Measurements from ENCODE around the gene ACTMAP. TPM values are rescaled to one million over a fixed set of nuclear protein-coding genes. Genes with fewer than 3 reads are reported as not detected.

ACTMAP gene
- total RNA-seq, 1 experiment from 2014 or later: 16.8 TPM

DNA sequence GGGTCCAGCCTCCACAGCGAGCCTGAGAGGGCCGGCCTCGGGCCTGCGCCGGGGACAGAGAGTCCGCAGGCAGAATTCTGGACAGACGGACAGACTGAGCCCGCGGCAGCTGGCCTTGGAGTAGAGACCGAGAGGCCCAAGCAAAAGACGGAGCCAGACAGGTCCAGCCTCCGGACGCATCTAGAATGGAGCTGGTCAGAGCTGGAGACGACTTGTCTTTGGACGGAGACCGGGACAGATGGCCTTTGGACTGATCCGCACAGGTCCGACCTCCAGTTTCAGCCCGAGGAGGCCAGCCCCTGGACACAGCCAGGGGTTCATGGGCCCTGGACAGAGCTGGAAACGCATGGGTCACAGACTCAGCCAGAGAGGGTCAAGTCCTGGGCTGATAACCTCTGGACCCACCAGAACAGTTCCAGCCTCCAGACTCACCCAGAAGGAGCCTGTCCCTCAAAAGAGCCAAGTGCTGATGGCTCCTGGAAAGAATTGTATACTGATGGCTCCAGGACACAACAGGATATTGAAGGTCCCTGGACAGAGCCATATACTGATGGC lies 32.9 kb downstream of the ACTMAP start:
- Histone ChIP-seq H4K20me1 (ENCODE audit: insufficient read depth) (no peaks in the 10 kb centered on the region), H3K9ac (ENCODE audit: low read length) (peak overlapping the region; percentile 95), H3K9me3 (ENCODE audit: control insufficient read depth in 1 of 2, insufficient read depth in 1 of 2, low read depth in 1 of 2, low read length in 2 of 2) (no peaks in the 10 kb centered on the region), H3K36me3 (ENCODE audit: control insufficient read depth in 1 of 2, insufficient read depth in 2 of 2, low read length in 2 of 2) (peaks cover 0 to 3% of the 10 kb centered on the region in 2 experiments; a peak in 2 of 4 replicates), H3K4me3 (replicated peaks in 1 of 2; ENCODE audit: low read depth in 1 of 2, low read length in 2 of 2) (peak overlapping the region; percentile 63 to 84), H2AFZ (ENCODE audit: low read depth, low read length, poor library complexity, severe bottlenecking) (no peak overlapping the region), H3K27me3 (ENCODE audit: insufficient read depth, low read length) (no peaks in the 10 kb centered on the region), H3K9me2 (ENCODE audit: insufficient read depth) (no peaks in the 10 kb centered on the region), H3K4me2 (ENCODE audit: low read length) (peak overlapping the region; percentile 97), H3K27ac (ENCODE audit: low read depth, low read length) (peak overlapping the region; percentile 92), H3K79me2 (ENCODE audit: insufficient read depth, low read length) (peaks cover 56% of the 10 kb centered on the region), H3K4me1 (ENCODE audit: control insufficient read depth in 1 of 2, insufficient read depth in 2 of 2, low read length in 2 of 2) (peaks cover 13 to 67% of the 10 kb centered on the region in 2 experiments)
- DNase-seq (ENCODE audit: low read depth, low spot score): no peak
- ChIA-PET CTCF (no interaction called here), POLR2A (interaction anchor here (1.0 to 1.9 kb wide), 5 partner anchors 8 to 60 kb away, joined by 4 to 11 read pairs (median 4); partner anchors contain the start of genes ACTMAP, RAB4B and SNRPA), RAD21 (ENCODE audit: low non-redundant PET in 1 of 2, low total read pairs in 2 of 2, uncharacterized antibody in 2 of 2, unreplicated experiment in 2 of 2) (no interaction called here)
- no peak for ATAC-seq
- TF ChIP-seq, protein P1, sequence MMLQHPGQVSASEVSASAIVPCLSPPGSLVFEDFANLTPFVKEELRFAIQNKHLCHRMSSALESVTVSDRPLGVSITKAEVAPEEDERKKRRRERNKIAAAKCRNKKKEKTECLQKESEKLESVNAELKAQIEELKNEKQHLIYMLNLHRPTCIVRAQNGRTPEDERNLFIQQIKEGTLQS (IDR thresholded peaks at IDR 0.05): no peak
- TF ChIP-seq YY1 (IDR thresholded peaks at IDR 0.05; ENCODE audit: extremely low read depth, insufficient replicate concordance, low read depth, low read length): no peak
- TF ChIP-seq, protein P2, sequence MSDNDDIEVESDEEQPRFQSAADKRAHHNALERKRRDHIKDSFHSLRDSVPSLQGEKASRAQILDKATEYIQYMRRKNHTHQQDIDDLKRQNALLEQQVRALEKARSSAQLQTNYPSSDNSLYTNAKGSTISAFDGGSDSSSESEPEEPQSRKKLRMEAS (IDR thresholded peaks at IDR 0.05): no peak
- TF ChIP-seq ZFX (IDR thresholded peaks at IDR 0.05): peak; percentile 69
- intact Hi-C loops (cut with micrococcal nuclease): loop anchor here (2.0 to 5.0 kb wide), 3 partner anchors 33 to 80 kb away; partner anchors contain the start of genes ACTMAP, EGLN2 and SNRPA
- BruUV-seq (replicated peaks): no TSS peak

- Histone ChIP-seq H3K9me2 (ENCODE audit: insufficient read depth) (no peaks in the 10 kb centered on the region), H3K36me3 (ENCODE audit: control insufficient read depth in 1 of 2, insufficient read depth in 2 of 2, low read length in 2 of 2) (no peaks in the 10 kb centered on the region), H3K27me3 (ENCODE audit: insufficient read depth, low read length) (no peaks in the 10 kb centered on the region), H4K20me1 (ENCODE audit: insufficient read depth) (no peaks in the 10 kb centered on the region), H2AFZ (ENCODE audit: low read depth, low read length, poor library complexity, severe bottlenecking) (no peak within 1 kb of the TSS), H3K4me1 (ENCODE audit: control insufficient read depth in 1 of 2, insufficient read depth in 2 of 2, low read length in 2 of 2) (peaks cover 13 to 60% of the 10 kb centered on the region in 2 experiments), H3K27ac (ENCODE audit: low read depth, low read length) (peak within 1 kb of the TSS; percentile 92), H3K79me2 (ENCODE audit: insufficient read depth, low read length) (peaks cover 49% of the 10 kb centered on the region), H3K4me3 (replicated peaks in 1 of 2; ENCODE audit: low read depth in 1 of 2, low read length in 2 of 2) (peak within 1 kb of the TSS; percentile 63 to 84), H3K9me3 (ENCODE audit: control insufficient read depth in 1 of 2, insufficient read depth in 1 of 2, low read depth in 1 of 2, low read length in 2 of 2) (no peaks in the 10 kb centered on the region), H3K9ac (ENCODE audit: low read length) (peak within 1 kb of the TSS; percentile 95), H3K4me2 (ENCODE audit: low read length) (peak within 1 kb of the TSS; percentile 97)
- DNase-seq (ENCODE audit: low read depth, low spot score) (peak; percentile 95), ATAC-seq (peak; percentile 56)
- ChIA-PET RAD21 (ENCODE audit: low non-redundant PET in 1 of 2, low total read pairs in 2 of 2, uncharacterized antibody in 2 of 2, unreplicated experiment in 2 of 2) (no interaction called here), CTCF (interaction anchor here (0.6 to 1.2 kb wide), 3 partner anchors 11 to 54 kb away, joined by 3 read pairs; no protein-coding TSS in a partner anchor), POLR2A (interaction anchor here (0.8 to 1.9 kb wide), 8 partner anchors 9 to 82 kb away, joined by 4 to 11 read pairs (median 4); partner anchors contain the start of genes ACTMAP, EGLN2, NUMBL and RAB4B)
- intact Hi-C loops (cut with micrococcal nuclease): loop anchor here (2.0 to 5.0 kb wide), 3 partner anchors 34 to 81 kb away; partner anchors contain the start of genes ACTMAP, EGLN2 and SNRPA
- BruUV-seq (replicated peaks): TSS peak; percentile 89
- TF ChIP-seq RAD21 (IDR thresholded peaks at IDR 0.05; ENCODE audit: low read depth) (no peak), SIN3A (IDR thresholded peaks at IDR 0.05; ENCODE audit: low read depth) (peak; percentile 83), YY1 (IDR thresholded peaks at IDR 0.05; ENCODE audit: extremely low read depth, insufficient replicate concordance, low read depth, low read length) (peak; percentile 21), ZBTB33 (IDR thresholded peaks at IDR 0.05; ENCODE audit: extremely low read depth, insufficient replicate concordance, low read length) (peak; percentile 70), SRF (IDR thresholded peaks at IDR 0.05; ENCODE audit: low read depth) (no peak), TCF7L2 (IDR thresholded peaks at IDR 0.05; ENCODE audit: borderline replicate concordance, extremely low read depth, insufficient read depth, insufficient read length) (peak; percentile 67), CBX3 (IDR thresholded peaks at IDR 0.05; ENCODE audit: low read depth) (no peak), EZH2 (IDR thresholded peaks at IDR 0.05) (no peak), FOSL1 (IDR thresholded peaks at IDR 0.05; ENCODE audit: low read depth) (no peak), ZFX (IDR thresholded peaks at IDR 0.05) (peak; percentile 90), ELF1 (IDR thresholded peaks at IDR 0.05; ENCODE audit: borderline replicate concordance, low read depth) (no peak)
Observed at GRCh38 chr19:40716482-40717324, 33.6 kb downstream of the ACTMAP start, which contains the start of the genes COQ8B and ITPKC. Gene COQ8B (minus strand): TSS chr19:40716886. CDS start chr19:40714632, 2,254 bp downstream. Gene ITPKC (plus strand): TSS chr19:40717112. CDS start chr19:40717136, 24 bp downstream.
